HK-2 (cell line): Measurements from ENCODE around the gene SLC17A1.

Experiments used
- DNase-seq: peaks from one replicate; pipeline ENCODE4 v3.0.0-alpha.2; 2018; ENCODE audit not compliant: unreplicated experiment

The SLC17A1 gene

GRCh38 chr6:25831532-25832306 lies at the start of gene SLC17A1:
Gene SLC17A1 (minus strand): TSS chr6:25832052. CDS start chr6:25830557, 1,495 bp downstream.
- peak; percentile 18 for DNase-seq

- DNase-seq, result no peak
These were observed 48.7 kb upstream of the SLC17A1 start for GRCh38 chr6:25880601-25881000.

DNA sequence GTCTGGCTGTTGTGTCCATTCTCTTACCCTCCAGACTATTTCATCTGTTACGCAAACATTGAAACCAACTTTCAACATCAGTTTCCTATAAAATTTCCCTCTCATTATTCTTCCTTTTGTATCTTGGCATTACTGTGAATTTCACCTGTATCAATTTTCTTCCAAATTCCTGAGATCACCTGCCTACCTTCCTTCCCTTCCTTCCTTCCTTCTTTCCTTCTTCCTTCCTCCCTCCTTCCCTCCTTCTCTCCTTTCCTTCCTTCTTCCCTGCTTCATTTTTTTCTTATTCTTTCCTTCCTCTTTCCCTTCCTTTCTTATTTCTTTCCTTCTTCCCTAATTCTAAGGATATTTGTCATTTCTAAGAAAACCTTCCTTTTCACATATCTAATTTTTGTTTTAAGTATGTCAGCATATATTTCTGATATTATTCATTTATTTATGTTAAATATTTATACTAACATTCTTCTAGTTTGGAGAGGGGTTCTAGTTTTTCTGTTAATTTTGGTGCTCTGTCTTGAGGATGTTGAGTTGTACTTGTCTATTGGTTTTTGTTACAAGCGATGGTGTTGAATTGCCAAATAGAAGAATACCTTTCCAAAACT lies 47.0 kb upstream of the SLC17A1 start:
- no peak for DNase-seq

DNA sequence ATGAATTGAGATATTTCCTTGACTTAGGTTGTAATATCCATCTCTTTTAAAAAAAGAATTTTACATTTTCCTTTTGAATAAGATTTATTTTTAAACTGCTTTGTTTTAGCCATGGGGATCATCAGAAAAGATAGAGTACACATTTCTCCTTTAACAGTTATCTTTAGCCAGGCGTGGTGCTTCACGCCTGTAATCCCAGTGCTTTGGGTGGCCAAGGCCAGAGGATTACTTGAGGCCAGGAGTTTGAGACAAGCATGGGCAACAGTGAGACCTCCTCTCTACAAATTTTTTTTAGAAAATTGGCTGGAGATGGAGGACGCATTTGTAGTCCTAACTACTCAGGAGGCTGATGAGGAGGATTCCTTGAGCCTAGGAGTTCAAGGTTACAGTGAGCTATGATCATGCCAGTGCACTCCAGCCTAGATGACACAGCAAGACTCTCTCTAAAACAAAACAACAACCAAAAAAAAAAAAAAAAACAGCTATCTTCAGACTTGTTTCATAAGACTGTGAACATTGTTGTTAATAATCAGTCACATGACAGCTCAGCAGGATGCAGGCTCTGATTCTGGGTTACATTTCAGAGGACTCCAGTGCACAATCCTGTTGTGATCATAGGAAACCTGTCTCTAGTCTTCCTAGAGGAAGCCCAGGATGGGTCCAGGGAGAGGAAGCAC lies 44.2 kb upstream of the SLC17A1 start:
- no peak for DNase-seq

- DNase-seq, result no peak
These were observed 43.7 kb upstream of the SLC17A1 start for GRCh38 chr6:25875563-25875905.

GRCh38 chr6:25874822-25875562 lies 43.1 kb upstream of the SLC17A1 start:
- DNase-seq, result peak; percentile 16

DNA sequence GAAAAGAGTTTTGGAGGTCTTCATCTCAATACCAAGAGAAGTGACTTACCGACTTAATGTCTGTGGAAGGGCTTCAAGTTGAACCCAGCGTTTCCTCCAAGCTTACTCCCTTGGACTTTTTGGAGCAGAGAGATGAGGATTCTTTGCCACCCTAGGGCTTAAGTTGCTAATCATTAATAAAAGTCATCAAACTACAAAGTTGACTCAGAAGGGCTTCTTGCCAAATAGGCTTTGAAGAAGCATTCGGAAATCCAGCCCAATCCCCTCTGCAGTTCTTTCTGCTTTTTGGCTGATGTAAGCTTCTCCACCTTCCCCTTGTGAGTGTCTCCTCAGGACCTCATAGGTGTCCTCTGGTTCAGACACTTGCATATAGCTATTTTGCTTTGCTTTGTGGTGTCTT lies 42.3 kb upstream of the SLC17A1 start, which contains the start of gene SLC17A3:
Gene SLC17A3 (minus strand): TSS at position 126 of the 400 bp plus-strand sequence. CDS start 5,856 bp downstream, outside the sequence.
- DNase-seq, result peak; percentile 18

DNA sequence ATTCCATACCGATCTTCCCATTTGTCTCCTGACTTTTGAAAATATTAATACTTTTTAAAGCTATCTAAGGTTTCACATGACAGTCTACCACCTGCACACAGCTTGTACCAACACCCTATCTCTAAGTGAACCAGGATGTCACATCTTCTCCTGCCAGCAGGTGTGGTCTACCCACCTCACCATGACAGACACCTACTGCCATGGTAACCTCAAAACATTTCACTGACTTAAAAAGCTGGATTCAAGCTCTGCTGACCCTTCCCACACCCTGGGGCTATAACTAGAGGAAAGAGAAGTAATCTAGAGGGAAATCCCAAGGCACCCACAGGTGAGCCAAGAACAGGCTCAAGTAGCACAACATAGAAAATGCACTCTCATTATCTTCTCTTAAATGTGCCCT lies 41.0 kb upstream of the SLC17A1 start:
- no peak for DNase-seq

- no peak for DNase-seq
These were observed 38.0 kb upstream of the SLC17A1 start for GRCh38 chr6:25869840-25870239.

DNA sequence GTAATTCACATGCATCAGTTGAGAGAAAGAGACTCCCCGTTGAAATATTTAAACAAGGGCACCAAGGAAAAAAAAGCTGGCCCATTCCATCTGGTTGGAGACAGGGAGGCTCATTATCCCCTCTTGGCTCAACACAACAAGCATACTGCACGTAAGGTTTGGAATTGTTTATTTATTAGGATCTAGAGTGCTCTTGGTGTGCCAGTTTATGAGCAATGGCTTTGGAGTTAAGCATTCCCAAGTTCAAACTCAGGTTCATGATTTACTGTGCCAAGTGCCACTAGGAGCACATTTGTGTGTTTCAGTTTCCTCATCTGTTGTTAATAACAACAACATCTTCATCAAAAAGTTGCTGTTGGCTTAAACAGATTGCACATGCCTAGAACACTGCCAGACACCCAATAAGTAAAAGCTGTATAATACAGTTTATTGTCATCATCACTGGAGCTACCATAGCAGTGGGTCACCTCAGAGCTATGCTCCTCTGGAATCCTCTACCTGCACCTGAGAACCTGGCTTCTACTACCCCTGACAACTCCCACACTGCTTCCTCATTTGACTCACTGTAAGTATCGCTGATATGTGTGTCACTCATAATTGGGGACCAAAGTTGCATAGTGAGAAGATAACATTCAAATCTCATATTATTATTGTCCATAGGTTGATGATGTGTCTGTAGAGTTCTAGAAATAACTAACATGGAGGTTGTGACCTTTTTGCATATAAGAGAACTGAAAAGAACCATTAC lies 36.8 kb upstream of the SLC17A1 start:
- DNase-seq, result no peak

DNA sequence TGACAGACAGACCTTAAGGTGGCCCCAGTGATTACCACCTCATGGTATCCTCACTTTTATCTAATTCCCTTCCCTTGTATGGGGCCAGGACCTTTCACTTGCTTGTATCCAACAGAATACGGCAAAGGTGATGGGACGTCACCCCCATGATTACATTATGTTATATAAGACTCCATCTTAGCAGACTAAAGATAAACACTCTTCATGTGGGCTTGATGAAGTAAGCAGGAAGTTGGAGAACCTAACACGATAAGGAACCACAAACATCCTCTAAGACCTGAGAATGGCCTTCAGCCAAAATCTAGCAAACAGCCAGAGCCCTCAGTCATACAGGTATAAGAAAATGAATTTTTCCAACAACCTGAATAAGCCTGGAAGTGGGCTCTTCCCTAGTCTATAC lies 34.2 kb upstream of the SLC17A1 start:
- no peak for DNase-seq

GRCh38 chr6:25863360-25863759 lies 31.5 kb upstream of the SLC17A1 start:
- no peak for DNase-seq

DNA sequence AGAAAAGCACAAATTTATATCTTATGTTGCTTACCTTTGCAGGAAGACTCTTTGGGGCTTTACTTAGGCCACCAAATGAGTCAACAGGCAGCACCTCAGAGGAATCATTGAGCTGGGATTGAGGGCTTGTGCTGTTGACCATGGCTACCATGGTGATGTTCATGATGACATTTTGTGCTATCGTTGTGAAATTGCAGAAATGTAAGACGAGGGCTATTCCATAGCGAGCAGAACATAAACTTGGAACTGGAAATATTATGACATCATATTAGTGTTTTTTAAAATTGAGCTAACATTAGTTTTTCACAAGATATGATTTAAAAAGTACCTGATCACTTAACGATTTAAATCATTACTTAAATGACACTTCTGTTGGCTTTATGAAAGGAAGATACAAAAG lies 30.3 kb upstream of the SLC17A1 start:
- DNase-seq, result no peak

DNA sequence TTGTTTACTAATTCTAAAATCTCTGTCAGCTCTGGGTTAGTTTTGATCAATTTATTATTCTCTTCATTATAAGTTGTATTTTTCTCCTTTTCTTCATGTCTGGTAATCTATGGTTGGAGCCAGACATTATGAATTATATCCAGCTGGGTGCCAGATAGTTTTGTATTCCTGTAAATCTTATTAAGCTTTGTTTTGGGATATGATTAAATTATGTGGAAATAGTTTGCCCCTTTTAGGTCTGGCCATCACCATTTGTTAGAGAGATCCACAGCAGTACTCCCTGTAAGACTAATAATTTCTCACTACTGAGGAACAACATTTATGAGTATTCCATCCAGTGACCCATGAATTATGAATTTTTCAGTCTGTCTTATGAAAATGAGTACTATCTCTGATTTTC lies 20.9 kb upstream of the SLC17A1 start:
- no peak for DNase-seq

DNA sequence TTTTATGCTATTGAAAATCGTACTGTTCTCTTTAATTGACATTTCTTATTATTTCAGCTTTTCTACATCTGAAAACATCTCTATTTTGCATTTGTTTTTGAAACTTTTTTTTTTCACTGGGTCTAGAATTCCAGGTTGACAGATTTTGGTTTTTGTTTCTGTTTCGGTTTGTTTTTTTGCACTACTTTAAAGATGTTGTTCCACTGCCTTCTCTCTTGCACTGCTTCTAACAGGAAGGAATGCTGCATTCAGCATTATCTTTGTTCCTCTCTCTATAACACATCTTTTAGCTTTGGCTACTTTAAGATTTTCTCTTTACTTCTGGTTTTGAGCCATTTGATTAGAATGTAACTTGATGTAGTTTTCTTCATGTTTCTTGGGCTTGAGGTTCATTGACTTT lies 20.1 kb upstream of the SLC17A1 start:
- no peak for DNase-seq

DNA sequence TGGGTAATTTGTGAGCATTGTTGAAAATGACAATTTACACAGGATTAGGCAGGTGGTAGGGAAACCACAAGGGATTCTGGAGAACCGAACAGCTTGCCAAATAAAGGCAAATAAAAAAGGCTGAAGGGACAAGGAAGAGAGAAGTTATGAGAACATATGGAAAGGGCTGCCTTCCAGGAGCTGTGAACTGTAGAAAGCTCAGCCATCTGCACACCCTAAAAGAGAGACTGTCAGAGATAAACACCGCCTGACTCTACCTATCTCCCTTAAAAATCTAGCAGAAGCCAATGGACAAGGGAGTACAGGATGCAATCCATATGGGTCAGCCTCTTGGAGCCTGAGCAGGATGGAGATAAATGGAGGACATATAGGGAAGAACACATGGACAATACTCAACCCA lies 12.7 kb upstream of the SLC17A1 start:
- DNase-seq, result no peak

DNA sequence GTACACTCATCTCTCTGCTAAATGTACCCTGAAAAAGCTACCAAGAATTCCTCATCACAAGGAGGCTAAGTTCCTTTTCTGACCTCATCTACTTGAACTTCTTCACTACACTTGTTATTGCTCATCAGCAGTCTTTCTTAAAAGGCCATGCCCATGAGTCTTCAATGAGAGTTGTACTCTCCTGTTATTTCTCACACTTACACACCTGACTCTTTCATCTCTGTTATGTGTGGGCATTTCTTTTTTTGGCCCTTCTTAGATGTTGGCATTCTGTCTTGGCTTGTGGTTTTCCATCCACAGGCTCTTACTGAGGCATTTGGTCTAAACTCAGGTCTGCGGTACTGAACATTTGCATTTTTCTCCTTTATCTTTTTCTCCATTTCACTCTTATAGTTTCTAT lies 10.7 kb upstream of the SLC17A1 start:
- DNase-seq, result no peak

GRCh38 chr6:25835442-25836283 lies 3.8 kb upstream of the SLC17A1 start:
- DNase-seq, result no peak

DNA sequence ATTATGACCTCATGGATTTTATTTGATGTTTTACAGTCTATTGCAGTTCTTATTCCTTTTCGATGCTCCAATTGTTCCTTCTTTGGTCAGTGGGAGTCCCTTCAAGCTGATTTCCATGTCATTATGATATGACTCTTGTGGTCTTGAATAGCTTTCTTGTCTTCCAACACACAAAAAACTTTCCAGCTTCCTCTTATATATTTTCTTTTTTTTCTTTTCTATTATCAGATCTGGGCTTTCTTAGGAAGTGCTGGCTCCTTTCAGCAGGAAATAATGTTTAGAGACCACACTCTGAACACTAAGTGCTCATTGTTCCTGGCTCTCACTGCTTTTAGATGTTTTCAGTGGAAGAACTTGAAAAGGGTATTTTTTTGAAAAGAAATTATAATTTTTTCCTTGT lies 3.1 kb upstream of the SLC17A1 start:
- no peak for DNase-seq

- DNase-seq, result no peak
These were observed 1.3 kb upstream of the SLC17A1 start for GRCh38 chr6:25833136-25833535.

DNA sequence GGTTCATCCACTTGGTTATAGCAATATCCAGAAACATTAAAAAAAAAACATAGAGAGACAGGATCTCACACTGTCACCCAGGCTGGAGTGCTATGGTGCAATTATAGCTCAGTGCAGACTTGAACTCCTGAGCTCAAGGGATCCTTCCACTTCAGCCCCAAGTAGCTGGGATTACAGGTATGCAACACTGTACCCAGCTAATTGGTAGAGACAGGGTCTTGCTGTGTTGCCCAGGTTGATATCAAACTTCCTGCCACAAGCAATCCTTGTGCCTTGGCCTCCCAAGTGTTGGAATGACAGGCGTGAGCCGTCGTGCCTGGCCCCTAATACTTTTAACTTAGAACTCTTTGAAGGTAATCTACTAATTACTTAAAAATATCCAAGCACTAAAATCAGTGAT lies 818 bp upstream of the SLC17A1 start:
- no peak for DNase-seq
